CD4-positive, alpha-beta T cell (primary cell): ENCODE results near the gene TXNDC15. TPM values are rescaled to one million over a fixed set of nuclear protein-coding genes. Genes with fewer than 3 reads are reported as not detected.

Experiments used
- ATAC-seq: fragments of 200-7000 bp; cut with Tn5 transposase; one replicate; pipeline ENCODE4 v1.10.0; 2022; ENCODE audit warnings: mild to moderate bottlenecking; ENCODE audit not compliant: poor library complexity
- CTCF ChIA-PET: fragments of 350-600 bp; sonication (Branson Sonifier 250); formaldehyde crosslinking; loops from one replicate; lab custom pipeline; 2021; ENCODE audit warnings: antibody characterized with exemption, inconsistent platforms; lab: Charles Lee
- POLR2A ChIA-PET: fragments of 350-600 bp; sonication (Branson Sonifier 250); formaldehyde crosslinking; loops from one replicate; lab custom pipeline; 2021; ENCODE audit warnings: antibody characterized with exemption, inconsistent platforms; lab: Charles Lee
- DNase-seq, 14 experiments: peaks; one replicate each; pipeline ENCODE4 v3.0.0-alpha.2; 2013 to 2020; ENCODE audit warnings: mixed read lengths in 2 of 14
- H3K27ac ChIP-seq, 2 donors: one replicate each; pipeline versions ENCODE4 v1.5.1 to v1.7.0; 2013; ENCODE audit warnings: low read length in 2 of 2, low read depth in 1 of 2, mild to moderate bottlenecking in 1 of 2
- H3K27me3 ChIP-seq, 2 experiments: 1 replicate in 1 of 2; 2 replicates in 1 of 2; pipeline versions ENCODE4 v1.6.1 to v1.7.0; 2013; ENCODE audit warnings: low read length in 2 of 2, control low read depth in 1 of 2, mild to moderate bottlenecking in 1 of 2, moderate library complexity in 1 of 2; ENCODE audit not compliant: insufficient read depth in 2 of 2, control insufficient read depth in 1 of 2
- H3K36me3 ChIP-seq: one replicate; pipeline ENCODE4 v1.6.1; 2013; ENCODE audit warnings: low read length, control low read depth; ENCODE audit not compliant: insufficient read depth
- H3K4me1 ChIP-seq: one replicate; pipeline ENCODE4 v1.6.1; 2013; ENCODE audit warnings: low read length, control low read depth; ENCODE audit not compliant: insufficient read depth
- H3K4me3 ChIP-seq: one replicate; pipeline ENCODE4 v1.5.1; 2013; ENCODE audit warnings: mild to moderate bottlenecking, low read length, moderate library complexity
- H3K9me3 ChIP-seq, 2 experiments: 1 replicate in 1 of 2; 2 replicates in 1 of 2; pipeline versions ENCODE4 v1.6.1 to v1.7.0; 2013; ENCODE audit warnings: low read length in 2 of 2, mild to moderate bottlenecking in 2 of 2, control low read depth in 1 of 2, moderate library complexity in 1 of 2; ENCODE audit not compliant: control insufficient read depth in 1 of 2, insufficient read depth in 1 of 2
- H3K27ac Mint-ChIP-seq: one replicate; pipeline ENCODE4 v1.8.0; 2020; ENCODE audit warnings: mixed read lengths
- H3K27me3 Mint-ChIP-seq: one replicate; pipeline ENCODE4 v1.8.0; 2021; ENCODE audit warnings: mixed read lengths
- H3K36me3 Mint-ChIP-seq: one replicate; pipeline ENCODE4 v1.8.0; 2021; ENCODE audit warnings: low read depth, mixed read lengths
- H3K4me1 Mint-ChIP-seq: one replicate; pipeline ENCODE4 v1.8.0; 2021; ENCODE audit warnings: low read depth, mixed read lengths
- H3K4me3 Mint-ChIP-seq: one replicate; pipeline ENCODE4 v1.8.0; 2020; ENCODE audit warnings: mild to moderate bottlenecking, mixed read lengths
- H3K9me3 Mint-ChIP-seq: one replicate; pipeline ENCODE4 v1.8.0; 2020; ENCODE audit warnings: mixed read lengths
- intact Hi-C, 2 experiments: fragments of 100-400 bp; cut with DNase I in 1 of 2; cut with micrococcal nuclease in 1 of 2; formaldehyde crosslinking; loops; one replicate each; pipeline versions ENCODE4 v1.15.1 to v1.9.0; 2023 to 2025; cut with DNase I, micrococcal nuclease
- microRNA-seq: library from miRNA; unstranded; fragments of <30 nt; microRNA quantifications from one replicate; pipeline ENCODE4 v1.2.0, GENCODE V29; 2021; ENCODE audit warnings: borderline microRNAs expressed, borderline replicate concordance
- total RNA-seq, 174 experiments: library from RNA in 2 of 174; stranded (reverse) in 2 of 174; gene quantifications; one replicate each; pipeline ENCODE4 v1.2.3 and lab custom pipeline; 2021 to 2026
- TF ChIP-seq, protein P1 (sequence below): fragments of 200-600 bp; IDR thresholded peaks from one replicate; pipeline ENCODE4 v1.8.0; 2022; ENCODE audit warnings: antibody characterized with exemption, mild to moderate bottlenecking

Gene TXNDC15
- total RNA-seq, 2 experiments from 2014 or later: 19.6 to 20.0 TPM

DNA sequence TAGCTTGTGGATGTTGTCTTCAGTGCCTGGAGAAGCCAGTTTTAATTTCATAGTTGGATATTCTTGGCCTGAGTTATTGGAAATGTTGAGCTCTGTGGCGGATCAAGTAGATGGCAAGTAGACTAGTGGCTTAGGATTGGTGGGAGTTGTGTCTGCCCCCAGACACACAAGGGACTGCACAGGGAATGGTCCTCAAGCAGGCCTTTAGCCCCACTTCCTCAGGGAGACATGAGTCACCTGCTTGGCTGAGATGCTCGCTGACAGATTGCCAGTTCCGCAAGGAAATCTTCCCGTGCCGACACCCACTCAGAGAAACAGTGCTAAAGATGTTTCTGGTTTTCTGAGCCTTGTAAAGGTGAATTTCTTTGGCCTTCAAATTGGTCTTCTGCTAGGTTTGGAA, 74.7 kb downstream of the TXNDC15 start:
- Mint-ChIP-seq H3K27me3 (no peaks in the 10 kb centered on the region), H3K4me1 (no peaks in the 10 kb centered on the region), H3K9me3 (no peaks in the 10 kb centered on the region), H3K27ac (no peak overlapping the region), H3K4me3 (no peak overlapping the region), H3K36me3 (peaks cover 1% of the 10 kb centered on the region)
- ATAC-seq (no peak), DNase-seq (no peak)
- H3K9me3 ChIP-seq: peaks cover 2 to 7% of the 10 kb centered on the region in 2 experiments
- no peak overlapping the region for H3K27ac ChIP-seq
- TF ChIP-seq, protein P1, sequence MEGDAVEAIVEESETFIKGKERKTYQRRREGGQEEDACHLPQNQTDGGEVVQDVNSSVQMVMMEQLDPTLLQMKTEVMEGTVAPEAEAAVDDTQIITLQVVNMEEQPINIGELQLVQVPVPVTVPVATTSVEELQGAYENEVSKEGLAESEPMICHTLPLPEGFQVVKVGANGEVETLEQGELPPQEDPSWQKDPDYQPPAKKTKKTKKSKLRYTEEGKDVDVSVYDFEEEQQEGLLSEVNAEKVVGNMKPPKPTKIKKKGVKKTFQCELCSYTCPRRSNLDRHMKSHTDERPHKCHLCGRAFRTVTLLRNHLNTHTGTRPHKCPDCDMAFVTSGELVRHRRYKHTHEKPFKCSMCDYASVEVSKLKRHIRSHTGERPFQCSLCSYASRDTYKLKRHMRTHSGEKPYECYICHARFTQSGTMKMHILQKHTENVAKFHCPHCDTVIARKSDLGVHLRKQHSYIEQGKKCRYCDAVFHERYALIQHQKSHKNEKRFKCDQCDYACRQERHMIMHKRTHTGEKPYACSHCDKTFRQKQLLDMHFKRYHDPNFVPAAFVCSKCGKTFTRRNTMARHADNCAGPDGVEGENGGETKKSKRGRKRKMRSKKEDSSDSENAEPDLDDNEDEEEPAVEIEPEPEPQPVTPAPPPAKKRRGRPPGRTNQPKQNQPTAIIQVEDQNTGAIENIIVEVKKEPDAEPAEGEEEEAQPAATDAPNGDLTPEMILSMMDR: no peak
- intact Hi-C loops: no loop called here
- H3K4me1 ChIP-seq: no peaks in the 10 kb centered on the region
- no peaks in the 10 kb centered on the region for H3K36me3 ChIP-seq
- ChIA-PET CTCF (no interaction called here), POLR2A (no interaction called here)
- no peak overlapping the region for H3K4me3 ChIP-seq
- H3K27me3 ChIP-seq: no peaks in the 10 kb centered on the region

DNA sequence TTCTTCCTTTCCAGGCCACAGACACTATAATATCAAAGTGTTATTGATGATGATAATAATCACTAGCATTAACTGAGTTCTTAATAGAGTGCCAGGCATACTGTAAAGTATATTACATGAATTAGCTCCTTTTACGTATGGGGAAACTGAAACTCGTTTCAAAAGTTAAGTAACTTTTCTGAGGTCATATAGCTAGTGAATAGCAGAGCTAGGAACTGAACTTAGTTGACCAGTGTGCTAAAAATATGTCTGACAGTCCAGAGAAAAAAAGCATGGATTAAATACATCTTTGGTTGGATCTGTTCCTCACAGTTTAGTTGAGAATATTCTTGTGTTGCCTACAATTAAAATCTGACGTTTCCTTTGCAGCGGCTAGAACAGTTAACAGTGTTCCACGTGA, 75.1 kb downstream of the TXNDC15 start:
- ChIA-PET CTCF (no interaction called here), POLR2A (no interaction called here)
- Histone ChIP-seq H3K4me3 (no peak overlapping the region), H3K4me1 (no peaks in the 10 kb centered on the region), H3K27me3 (no peaks in the 10 kb centered on the region), H3K9me3 (peaks cover 6 to 8% of the 10 kb centered on the region in 2 experiments), H3K27ac (no peak overlapping the region), H3K36me3 (no peaks in the 10 kb centered on the region)
- Mint-ChIP-seq H3K27ac (no peak overlapping the region), H3K36me3 (peaks cover 5% of the 10 kb centered on the region), H3K9me3 (no peaks in the 10 kb centered on the region), H3K4me3 (no peak overlapping the region), H3K27me3 (no peaks in the 10 kb centered on the region), H3K4me1 (no peaks in the 10 kb centered on the region)
- TF ChIP-seq, protein P1: no peak
- ATAC-seq (no peak), DNase-seq (no peak)
- intact Hi-C loops: no loop called here

Small RNA genes lying within 50 kb of the gene (microRNA-seq; reads per million reads assigned to microRNA genes)
- gene MIR4461: not detected

Other genes with a start within 250 kb of the TXNDC15 start
- 10 to 100 TPM; 36.2 to 40.1 TPM for gene SAR1B, start 241.5 kb upstream of the TXNDC15 start, total RNA-seq
- 10 to 100 TPM; 11.7 to 12.3 TPM for gene SEC24A, start 225.6 kb upstream of the TXNDC15 start, total RNA-seq
- 10 to 100 TPM; 49.3 to 51.1 TPM for gene CAMLG, start 135.8 kb upstream of the TXNDC15 start, total RNA-seq
- 10 to 100 TPM; 35.5 to 35.8 TPM for gene DDX46, start 115.6 kb upstream of the TXNDC15 start, total RNA-seq
- 10 to 100 TPM; 34.6 to 36.5 TPM for gene C5orf24, start 28.4 kb upstream of the TXNDC15 start, total RNA-seq
- gene PCBD2, start 30.8 kb downstream of the TXNDC15 start, total RNA-seq: 1 to 10 TPM; 5.2 to 5.8 TPM
- under 1 TPM in 1 of 2 experiments, not detected in 1; 0.56 TPM for gene CATSPER3, start 93.5 kb downstream of the TXNDC15 start, total RNA-seq
- gene PITX1, start 159.9 kb downstream of the TXNDC15 start, total RNA-seq: not detected